22Rv1 (cell line): ENCODE data around the gene DHRSX.
"Not testable (repeated sequence)": the region's sequence is repeated elsewhere in the genome, so short reads cannot be mapped to it uniquely, and the experiment has no call there.

Experiments used
- H3K27ac ChIP-seq: fragments of 450-650 bp; 2 replicates; pipeline ENCODE4 v1.5.1; 2017
- CTCF ChIP-seq: fragments of 450-650 bp; IDR thresholded peaks from 2 replicates; pipeline ENCODE4 v1.5.1; 2017; ENCODE audit warnings: mild to moderate bottlenecking
- ZFX ChIP-seq: fragments of 450-650 bp; IDR thresholded peaks from 2 replicates; pipeline ENCODE4 v1.6.1; 2017; ENCODE audit warnings: antibody characterized with exemption, borderline replicate concordance

Gene DHRSX

GRCh38 chrX:2373615-2374014, 127.2 kb downstream of the DHRSX start:
- H3K27ac ChIP-seq: no peak overlapping the region
- TF ChIP-seq ZFX: no peak

- TF ChIP-seq ZFX (no peak), CTCF (no peak)
- H3K27ac ChIP-seq: peak overlapping the region; percentile 40
These were observed 129.6 kb downstream of the DHRSX start for GRCh38 chrX:2371026-2371711.

GRCh38 chrX:2370456-2370855, 130.3 kb downstream of the DHRSX start:
- peak overlapping the region; percentile 40; the same call in 1 of the 2 replicates for H3K27ac ChIP-seq
- TF ChIP-seq CTCF (no peak), ZFX (no peak)

GRCh38 chrX:2369206-2369605, 131.6 kb downstream of the DHRSX start:
- no peak overlapping the region for H3K27ac ChIP-seq
- TF ChIP-seq CTCF (no peak), ZFX (no peak)

- no peak for TF ChIP-seq ZFX
- TF ChIP-seq CTCF: no peak
These were observed 140.0 kb downstream of the DHRSX start for GRCh38 chrX:2360731-2361130.

GRCh38 chrX:2359522-2359921, 141.3 kb downstream of the DHRSX start:
- H3K27ac ChIP-seq: not testable (repeated sequence)

More at GRCh38 chrX:2360731-2361130, 140.0 kb downstream of the DHRSX start:
- no peak overlapping the region for H3K27ac ChIP-seq

GRCh38 chrX:2351999-2352995, 148.5 kb downstream of the DHRSX start:
- TF ChIP-seq ZFX: no peak
- TF ChIP-seq CTCF: no peak
- H3K27ac ChIP-seq: no peak overlapping the region

GRCh38 chrX:2351321-2351720, 149.5 kb downstream of the DHRSX start:
- no peak overlapping the region for H3K27ac ChIP-seq
- TF ChIP-seq CTCF (no peak), ZFX (no peak)

- not testable (repeated sequence) for H3K27ac ChIP-seq
These were observed 150.1 kb downstream of the DHRSX start for GRCh38 chrX:2350703-2351102.

GRCh38 chrX:2350036-2350435, 150.7 kb downstream of the DHRSX start:
- H3K27ac ChIP-seq: not testable (repeated sequence)
